GM12878 (cell line): Measurements from ENCODE around the gene SLC39A7. TPM values are rescaled to one million over a fixed set of nuclear protein-coding genes. Genes with fewer than 3 reads are reported as not detected.
A peak's percentile ranks its signal among the peaks of the same experiment; 100 is the strongest.

Experiments
- BCL3 ChIP-seq: IDR thresholded peaks from 2 replicates; pipeline ENCODE4 v1.6.1; 2011; ENCODE audit warnings: borderline replicate concordance, low read depth, mild to moderate bottlenecking, moderate library complexity, low read length; ENCODE audit not compliant: insufficient read depth, poor library complexity, severe bottlenecking
- CHD2 ChIP-seq: IDR thresholded peaks from 2 replicates; pipeline ENCODE4 v1.6.1; 2011; ENCODE audit warnings: low read depth, low read length, improper control_type of control experiment, borderline replicate concordance
- ESRRA ChIP-seq: IDR thresholded peaks from 2 replicates; pipeline ENCODE4 v1.6.1; 2012; ENCODE audit warnings: mild to moderate bottlenecking, low read length, improper control_type of control experiment
- IKZF1 ChIP-seq: fragments of 450-650 bp; conservative IDR thresholded peaks from 2 replicates; pipeline ENCODE4 v1.6.1; 2017; ENCODE audit warnings: antibody characterized with exemption, mild to moderate bottlenecking
- MTA2 ChIP-seq: fragments of 450-650 bp; IDR thresholded peaks from 2 replicates; pipeline ENCODE4 v1.6.1; 2016; ENCODE audit warnings: low read depth, mild to moderate bottlenecking, moderate library complexity
- NR2F1 ChIP-seq: fragments of 450-650 bp; conservative IDR thresholded peaks from 2 replicates; pipeline ENCODE4 v1.6.1; 2017; ENCODE audit warnings: mild to moderate bottlenecking
- POLR2AphosphoS5 ChIP-seq: IDR thresholded peaks from 2 replicates; pipeline ENCODE4 v1.6.1; 2011; ENCODE audit warnings: mild to moderate bottlenecking, low read length, inconsistent platforms
- POU2F2 ChIP-seq: IDR thresholded peaks from 3 replicates; pipeline ENCODE4 v1.6.1; 2011; ENCODE audit warnings: low read depth, mild to moderate bottlenecking, low read length, borderline replicate concordance
- SIN3A ChIP-seq: IDR thresholded peaks from 2 replicates; pipeline ENCODE4 v1.6.1; 2012; ENCODE audit warnings: low read depth, low read length, improper control_type of control experiment
- SP1 ChIP-seq: IDR thresholded peaks from one replicate; pipeline ENCODE4 v1.6.1; 2011; ENCODE audit warnings: low read depth, low read length
- SPI1 ChIP-seq: IDR thresholded peaks from 2 replicates; pipeline ENCODE4 v1.6.1; 2011; ENCODE audit warnings: low read depth, mild to moderate bottlenecking, low read length, moderate library complexity, borderline replicate concordance; ENCODE audit not compliant: insufficient read depth
- SRF ChIP-seq, 2 experiments: IDR thresholded peaks; 2 replicates each; pipeline ENCODE4 v1.6.1; 2011; ENCODE audit warnings: low read depth in 2 of 2, low read length in 2 of 2, mild to moderate bottlenecking in 1 of 2, moderate library complexity in 1 of 2
- TBL1XR1 ChIP-seq: IDR thresholded peaks from 2 replicates; pipeline ENCODE4 v1.6.1; 2012; ENCODE audit warnings: low read depth, low read length, improper control_type of control experiment
- YBX1 ChIP-seq: fragments of 450-650 bp; IDR thresholded peaks from 2 replicates; pipeline ENCODE4 v1.6.1; 2016; ENCODE audit warnings: antibody characterized with exemption
- ZBTB40 ChIP-seq: fragments of 450-650 bp; IDR thresholded peaks from 2 replicates; pipeline ENCODE4 v1.6.1; 2016; ENCODE audit warnings: mild to moderate bottlenecking, moderate library complexity, borderline replicate concordance
- polyA plus RNA-seq, 11 experiments: library from polyadenylated mRNA; depleted of rRNA in 4 of 11; unstranded in 6 of 11; stranded (reverse) in 5 of 11; fragments of >200 nt; fragmentation: Nextera tagmentation in 4 of 11; fragmentation: Illumina TruSeq in 1 of 11; extraction: Ambion mirVana in 4 of 11; extraction: Trizol in 1 of 11; gene quantifications; 1 replicate in 1 of 11; 2 replicates in 10 of 11; pipeline versions ENCODE4 v1.2.1 to v1.2.3, GENCODE V29; 2011 to 2016; ENCODE audit warnings: inconsistent platforms in 2 of 11, missing spikeins in 2 of 11, low read depth in 1 of 11
- total RNA-seq, 4 experiments: library from RNA; depleted of rRNA in 3 of 4; stranded (reverse); fragments of >200 nt in 3 of 4; fragmentation: Illumina TruSeq in 1 of 4; extraction: Trizol in 1 of 4; gene quantifications; 2 replicates each; pipeline versions ENCODE4 v1.2.1 to v1.2.3, GENCODE V29; 2013 to 2021
- TF ChIP-seq, protein P1 (sequence below): IDR thresholded peaks from 2 replicates; pipeline ENCODE4 v1.6.1; 2012; ENCODE audit warnings: improper control_type of control experiment, low read depth, low read length; ENCODE audit not compliant: insufficient replicate concordance
- TF ChIP-seq, protein P2 (sequence below): fragments of 450-650 bp; IDR thresholded peaks from 2 replicates; pipeline ENCODE4 v1.6.1; 2016; ENCODE audit warnings: mild to moderate bottlenecking

Gene SLC39A7
- total and polyA plus RNA-seq, 10 of the 15 experiments (the other 5 are each of a cell fraction or from before 2014, with no cell fraction given), result 7.3 to 63.1 (median 40.6) TPM

DNA sequence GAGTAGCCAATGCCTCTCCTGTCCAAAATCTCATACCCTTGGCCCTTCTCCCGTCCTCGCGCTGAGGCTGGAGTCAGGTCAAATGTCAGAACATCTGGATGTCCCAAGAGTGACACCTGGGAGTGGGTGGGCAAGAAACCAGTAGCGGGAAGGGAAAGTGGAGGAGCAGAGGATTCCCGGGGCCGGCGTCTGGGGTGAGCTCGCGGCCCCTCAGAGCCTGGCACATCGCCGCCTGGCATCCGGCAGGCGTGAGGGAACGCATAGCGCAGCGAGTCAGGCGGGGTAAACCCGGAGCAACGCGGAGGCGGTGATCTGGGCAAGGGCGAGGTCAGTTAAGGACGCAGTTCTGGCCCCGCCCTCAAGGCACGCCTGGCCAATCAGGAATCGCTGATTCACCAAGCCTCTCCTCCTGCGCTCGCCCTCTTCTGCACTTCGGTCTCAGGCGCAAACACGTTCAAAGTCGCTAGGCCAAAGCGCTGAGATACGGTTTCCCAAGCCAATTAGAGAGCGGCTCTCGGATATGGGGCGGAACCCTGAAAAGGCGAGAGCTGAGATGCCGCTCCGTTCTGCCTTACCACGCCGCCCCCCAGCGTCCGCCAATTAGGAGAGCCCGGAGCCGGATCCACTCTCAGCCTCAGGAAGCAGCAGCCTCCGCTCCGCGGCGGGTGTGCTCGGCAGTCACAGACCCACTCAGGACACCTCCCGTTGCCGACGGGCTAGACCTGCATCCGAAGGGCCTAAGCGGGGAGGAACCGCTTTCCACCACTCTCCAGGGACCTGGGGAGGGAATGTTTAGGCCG, 48.5 kb downstream of the SLC39A7 start (continued):
- TF ChIP-seq, protein P1, sequence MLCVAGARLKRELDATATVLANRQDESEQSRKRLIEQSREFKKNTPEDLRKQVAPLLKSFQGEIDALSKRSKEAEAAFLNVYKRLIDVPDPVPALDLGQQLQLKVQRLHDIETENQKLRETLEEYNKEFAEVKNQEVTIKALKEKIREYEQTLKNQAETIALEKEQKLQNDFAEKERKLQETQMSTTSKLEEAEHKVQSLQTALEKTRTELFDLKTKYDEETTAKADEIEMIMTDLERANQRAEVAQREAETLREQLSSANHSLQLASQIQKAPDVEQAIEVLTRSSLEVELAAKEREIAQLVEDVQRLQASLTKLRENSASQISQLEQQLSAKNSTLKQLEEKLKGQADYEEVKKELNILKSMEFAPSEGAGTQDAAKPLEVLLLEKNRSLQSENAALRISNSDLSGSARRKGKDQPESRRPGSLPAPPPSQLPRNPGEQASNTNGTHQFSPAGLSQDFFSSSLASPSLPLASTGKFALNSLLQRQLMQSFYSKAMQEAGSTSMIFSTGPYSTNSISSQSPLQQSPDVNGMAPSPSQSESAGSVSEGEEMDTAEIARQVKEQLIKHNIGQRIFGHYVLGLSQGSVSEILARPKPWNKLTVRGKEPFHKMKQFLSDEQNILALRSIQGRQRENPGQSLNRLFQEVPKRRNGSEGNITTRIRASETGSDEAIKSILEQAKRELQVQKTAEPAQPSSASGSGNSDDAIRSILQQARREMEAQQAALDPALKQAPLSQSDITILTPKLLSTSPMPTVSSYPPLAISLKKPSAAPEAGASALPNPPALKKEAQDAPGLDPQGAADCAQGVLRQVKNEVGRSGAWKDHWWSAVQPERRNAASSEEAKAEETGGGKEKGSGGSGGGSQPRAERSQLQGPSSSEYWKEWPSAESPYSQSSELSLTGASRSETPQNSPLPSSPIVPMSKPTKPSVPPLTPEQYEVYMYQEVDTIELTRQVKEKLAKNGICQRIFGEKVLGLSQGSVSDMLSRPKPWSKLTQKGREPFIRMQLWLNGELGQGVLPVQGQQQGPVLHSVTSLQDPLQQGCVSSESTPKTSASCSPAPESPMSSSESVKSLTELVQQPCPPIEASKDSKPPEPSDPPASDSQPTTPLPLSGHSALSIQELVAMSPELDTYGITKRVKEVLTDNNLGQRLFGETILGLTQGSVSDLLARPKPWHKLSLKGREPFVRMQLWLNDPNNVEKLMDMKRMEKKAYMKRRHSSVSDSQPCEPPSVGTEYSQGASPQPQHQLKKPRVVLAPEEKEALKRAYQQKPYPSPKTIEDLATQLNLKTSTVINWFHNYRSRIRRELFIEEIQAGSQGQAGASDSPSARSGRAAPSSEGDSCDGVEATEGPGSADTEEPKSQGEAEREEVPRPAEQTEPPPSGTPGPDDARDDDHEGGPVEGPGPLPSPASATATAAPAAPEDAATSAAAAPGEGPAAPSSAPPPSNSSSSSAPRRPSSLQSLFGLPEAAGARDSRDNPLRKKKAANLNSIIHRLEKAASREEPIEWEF, result no peak
- TF ChIP-seq IKZF1, result peak; percentile 66
- TF ChIP-seq CHD2, result peak; percentile 74
- TF ChIP-seq ZBTB40, result peak; percentile 65; the same call in 1 of the 2 replicates
- TF ChIP-seq POLR2AphosphoS5, result peak; percentile 95
- 0 out of 2 replicates have a peak, but pooled peaks have one; percentile 16 for TF ChIP-seq SPI1
- TF ChIP-seq, protein P2, sequence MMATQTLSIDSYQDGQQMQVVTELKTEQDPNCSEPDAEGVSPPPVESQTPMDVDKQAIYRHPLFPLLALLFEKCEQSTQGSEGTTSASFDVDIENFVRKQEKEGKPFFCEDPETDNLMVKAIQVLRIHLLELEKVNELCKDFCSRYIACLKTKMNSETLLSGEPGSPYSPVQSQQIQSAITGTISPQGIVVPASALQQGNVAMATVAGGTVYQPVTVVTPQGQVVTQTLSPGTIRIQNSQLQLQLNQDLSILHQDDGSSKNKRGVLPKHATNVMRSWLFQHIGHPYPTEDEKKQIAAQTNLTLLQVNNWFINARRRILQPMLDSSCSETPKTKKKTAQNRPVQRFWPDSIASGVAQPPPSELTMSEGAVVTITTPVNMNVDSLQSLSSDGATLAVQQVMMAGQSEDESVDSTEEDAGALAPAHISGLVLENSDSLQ, result peak; percentile 97
- TF ChIP-seq TBL1XR1, result peak; percentile 13; the same call in 1 of the 2 replicates
- TF ChIP-seq SIN3A, result 0 out of 2 replicates have a peak, but pooled peaks have one; percentile 34
- TF ChIP-seq ESRRA, result no peak
- TF ChIP-seq SP1, result peak; percentile 87
- TF ChIP-seq MTA2, result 0 out of 2 replicates have a peak, but pooled peaks have one; percentile 30
- peak; percentile 89 for TF ChIP-seq NR2F1
- no peak for TF ChIP-seq YBX1
- TF ChIP-seq SRF (IDR thresholded peaks at IDR 0.05; ENCODE audit: low read depth in 2 of 2, low read length in 2 of 2), result peak in 1 of 2 experiments; percentile 21; a peak in 1 of 4 replicates
- TF ChIP-seq BCL3, result peak; percentile 26
- TF ChIP-seq POU2F2, result peak; percentile 69; the same call in 2 of the 3 replicates
